Endothelial cell of umbilical vein (primary cell): ENCODE results near the gene ZP1. TPM values are rescaled to one million over a fixed set of nuclear protein-coding genes. Genes with fewer than 3 reads are reported as not detected.

Experiments
- BruUV-seq: library from RNA; stranded (reverse); fragments of 400-500 nt; replicated peaks from 2 replicates; lab custom pipeline; 2021; lab: Mats Ljungman, UMichigan
- CTCF ChIA-PET: fragments of 300-600, 350-600 bp; sonication (Branson Sonifier 250); formaldehyde crosslinking; loops from one replicate; lab custom pipeline; 2021; ENCODE audit warnings: antibody characterized with exemption, inconsistent platforms; lab: Charles Lee
- POLR2A ChIA-PET: fragments of 300-600, 350-600 bp; sonication (Branson Sonifier 250); formaldehyde crosslinking; loops from one replicate; lab custom pipeline; 2021; ENCODE audit warnings: antibody characterized with exemption, inconsistent platforms; lab: Charles Lee
- DNase-seq: peaks from one replicate; pipeline ENCODE4 v3.0.0-alpha.2; 2011; ENCODE audit warnings: low read depth, low spot score
- FAIRE-seq: peaks from 2 replicates; lab custom pipeline; 2011; peaks lifted over from hg19 to GRCh38; lab: Jason Lieb, UNC
- H2AFZ ChIP-seq: 2 replicates; pipeline ENCODE4 v1.6.0; 2012; ENCODE audit warnings: low read depth, low read length, control low read depth, inconsistent platforms
- H3K27ac ChIP-seq: 2 replicates; pipeline ENCODE4 v1.5.1; 2011; ENCODE audit warnings: low read depth, mild to moderate bottlenecking, control low read depth, low read length, moderate library complexity; ENCODE audit not compliant: insufficient read depth
- H3K27me3 ChIP-seq, 2 experiments: 2 replicates each; pipeline versions ENCODE4 v1.6.0 to v1.6.1; 2011; ENCODE audit warnings: low read length in 2 of 2, mixed read lengths in 1 of 2; ENCODE audit not compliant: control insufficient read depth in 2 of 2, insufficient read depth in 2 of 2
- H3K36me3 ChIP-seq, 2 experiments: 2 replicates in 1 of 2; 3 replicates in 1 of 2; pipeline ENCODE4 v1.5.1; 2011; ENCODE audit warnings: low read length in 2 of 2, mild to moderate bottlenecking in 1 of 2, moderate library complexity in 1 of 2; ENCODE audit not compliant: control insufficient read depth in 2 of 2, insufficient read depth in 2 of 2; ENCODE audit errors: extremely low read depth in 1 of 2
- H3K4me1 ChIP-seq: 3 replicates; pipeline ENCODE4 v1.5.1; 2011; ENCODE audit warnings: mild to moderate bottlenecking, low read length; ENCODE audit not compliant: control insufficient read depth, insufficient read depth; ENCODE audit errors: extremely low read depth
- H3K4me2 ChIP-seq: 2 replicates; pipeline ENCODE4 v1.6.1; 2011; ENCODE audit warnings: low read length, control low read depth, mixed read lengths; ENCODE audit not compliant: insufficient read depth
- H3K4me3 ChIP-seq, 3 experiments: fragments of 200-600 bp in 1 of 3; sonication (generic), shearing (Covaris generic) in 1 of 3; replicated peaks in 1 of 3; 2 replicates each; pipeline ENCODE4 v1.5.1; 2011 to 2016; ENCODE audit warnings: control low read depth in 3 of 3, low read length in 3 of 3, mild to moderate bottlenecking in 2 of 3, inconsistent platforms in 1 of 3, low read depth in 1 of 3, moderate library complexity in 1 of 3; ENCODE audit not compliant: insufficient read depth in 1 of 3
- H3K79me2 ChIP-seq: 2 replicates; pipeline ENCODE4 v1.6.0; 2012; ENCODE audit warnings: low read length, inconsistent platforms; ENCODE audit not compliant: control insufficient read depth, insufficient read depth
- H3K9ac ChIP-seq: replicated peaks from 2 replicates; pipeline ENCODE3; 2011; ENCODE audit warnings: low read length, control low read depth; ENCODE audit not compliant: insufficient read depth; ENCODE audit errors: extremely low read depth
- H3K9me1 ChIP-seq: replicated peaks from 3 replicates; pipeline ENCODE4 v1.6.0; 2011; ENCODE audit warnings: mild to moderate bottlenecking, low read length; ENCODE audit not compliant: control insufficient read depth, insufficient read depth; ENCODE audit errors: extremely low read depth
- H3K9me3 ChIP-seq: replicated peaks from 2 replicates; pipeline ENCODE4 v1.5.1; 2012; ENCODE audit warnings: low read length, inconsistent platforms; ENCODE audit not compliant: control insufficient read depth, insufficient read depth
- H4K20me1 ChIP-seq: replicated peaks from 2 replicates; pipeline ENCODE3; 2011; ENCODE audit warnings: mild to moderate bottlenecking, low read length; ENCODE audit not compliant: control insufficient read depth, insufficient read depth; ENCODE audit errors: extremely low read depth
- CTCF ChIP-seq, 2 donors: IDR thresholded peaks; 1 replicate in 1 of 2; 2 replicates in 1 of 2; pipeline ENCODE4 v1.5.1; 2011; ENCODE audit warnings: low read length in 2 of 2, mild to moderate bottlenecking in 2 of 2, moderate library complexity in 2 of 2, control low read depth in 1 of 2, inconsistent platforms in 1 of 2, low read depth in 1 of 2; ENCODE audit not compliant: insufficient read depth in 1 of 2; ENCODE audit errors: extremely low read depth in 1 of 2
- EZH2 ChIP-seq: IDR thresholded peaks from 2 replicates; pipeline ENCODE4 v1.6.1; 2012; ENCODE audit warnings: borderline replicate concordance, low read depth, mild to moderate bottlenecking, moderate library complexity, low read length, inconsistent platforms; ENCODE audit not compliant: severe bottlenecking
- FOS ChIP-seq: IDR thresholded peaks from 2 replicates; pipeline ENCODE4 v1.6.1; 2011; ENCODE audit warnings: mild to moderate bottlenecking, low read length, moderate library complexity, borderline replicate concordance; ENCODE audit not compliant: insufficient read depth
- MAX ChIP-seq: IDR thresholded peaks from 2 replicates; pipeline ENCODE4 v1.6.1; 2011; ENCODE audit not compliant: insufficient read depth, insufficient read length
- MYC ChIP-seq: IDR thresholded peaks from one replicate; pipeline ENCODE4 v1.6.1; 2011; ENCODE audit warnings: mild to moderate bottlenecking, low read depth, low read length
- POLR2A ChIP-seq: IDR thresholded peaks from 2 replicates; pipeline ENCODE4 v1.6.1; 2012; ENCODE audit warnings: low read depth, mild to moderate bottlenecking, control low read depth, low read length
- POLR2AphosphoS5 ChIP-seq: IDR thresholded peaks from 2 replicates; pipeline ENCODE4 v1.6.1; 2012; ENCODE audit warnings: low read depth, mild to moderate bottlenecking, control low read depth, low read length, moderate library complexity; ENCODE audit not compliant: insufficient read depth
- dilution Hi-C: fragments of 300-500 bp; cut with MboI; formaldehyde crosslinking; loops from one replicate; pipeline ENCODE4 v1.15.0; 2019; ENCODE audit warnings: low sequenced_read_pairs; ENCODE audit not compliant: extremely low pct_ligation_motif_present
- intact Hi-C: fragments of 100-400 bp; cut with micrococcal nuclease; formaldehyde crosslinking; loops from one replicate; pipeline ENCODE4 v1.10.0; 2022
- polyA plus RNA-seq, 4 experiments: library from polyadenylated mRNA; depleted of rRNA in 3 of 4; stranded (reverse) in 3 of 4; unstranded in 1 of 4; fragments of >200 nt; gene quantifications; 2 replicates each; pipeline versions ENCODE4 v1.2.1 to v1.2.3, GENCODE V29; 2011 to 2012; ENCODE audit warnings: missing spikeins in 1 of 4
- total RNA-seq: library from RNA; stranded (reverse); gene quantifications from 2 replicates; pipeline ENCODE4 v1.2.3, GENCODE V29; 2021

ZP1 gene
- total and polyA plus RNA-seq, 2 donors (not counting 3 experiments of a cell fraction or from before 2014, with no cell fraction given) = not detected

- no peaks in the 10 kb centered on the region for H3K27me3 ChIP-seq
- H4K20me1 ChIP-seq = no peaks in the 10 kb centered on the region
- FAIRE-seq = no peak
- DNase-seq = no peak
- H3K4me3 ChIP-seq = no peak overlapping the region
- intact Hi-C loops = loop anchor here (1.0 kb wide), 1 partner anchor 8 kb away; no protein-coding TSS in a partner anchor
- ChIA-PET POLR2A (interaction anchor here (0.9 kb wide), 1 partner anchor 10 kb away, joined by 5 read pairs; the partner anchor contains the start of gene TMEM109), CTCF (interaction anchor here (0.9 to 1.1 kb wide), 5 partner anchors 8 to 93 kb away, joined by 4 to 7 read pairs (median 4); partner anchors contain the start of gene TMEM109)
- no peaks in the 10 kb centered on the region for H3K9me3 ChIP-seq
- no peak overlapping the region for H3K9ac ChIP-seq
- no peak overlapping the region for H3K4me2 ChIP-seq
- H3K4me1 ChIP-seq = peaks cover 23% of the 10 kb centered on the region
- no peak overlapping the region for H2AFZ ChIP-seq
- BruUV-seq = no TSS peak
- no peaks in the 10 kb centered on the region for H3K9me1 ChIP-seq
- H3K27ac ChIP-seq = no peak overlapping the region
- dilution Hi-C loops = no loop called here
- H3K36me3 ChIP-seq = peaks cover 3 to 27% of the 10 kb centered on the region in 2 experiments
- H3K79me2 ChIP-seq = peaks cover 9% of the 10 kb centered on the region
- TF ChIP-seq MYC = no peak
Observed at GRCh38 chr11:60923800-60924109, 56.4 kb downstream of the ZP1 start.

GRCh38 chr11:60924110-60924905 lies 57.0 kb downstream of the ZP1 start, which contains the start of gene TMEM132A:
Gene TMEM132A, plus strand, starts transcription at chr11:60924460. Its CDS starts 174 bp downstream, at chr11:60924634.
- ChIA-PET POLR2A (interaction anchor here (0.9 kb wide), 1 partner anchor 10 kb away, joined by 5 read pairs; the partner anchor contains the start of gene TMEM109), CTCF (interaction anchor here (0.9 to 1.1 kb wide), 5 partner anchors 9 to 93 kb away, joined by 4 to 7 read pairs (median 4); partner anchors contain the start of gene TMEM109)
- Histone ChIP-seq H3K4me3 (peak within 1 kb of the TSS; percentile 39 to 80 (median 44)), H3K9me1 (no peaks in the 10 kb centered on the region), H3K36me3 (peaks cover 7 to 33% of the 10 kb centered on the region in 2 experiments), H2AFZ (peak within 1 kb of the TSS; percentile 33), H3K9me3 (no peaks in the 10 kb centered on the region), H3K4me1 (peaks cover 17% of the 10 kb centered on the region), H3K79me2 (peaks cover 5% of the 10 kb centered on the region), H4K20me1 (no peaks in the 10 kb centered on the region), H3K9ac (peak within 1 kb of the TSS; percentile 63), H3K27ac (no peak within 1 kb of the TSS), H3K4me2 (peak within 1 kb of the TSS; percentile 47), H3K27me3 (no peaks in the 10 kb centered on the region)
- TF ChIP-seq POLR2A (no peak), EZH2 (no peak), MAX (peak; percentile 54), POLR2AphosphoS5 (peak; percentile 51), CTCF (IDR thresholded peaks at IDR 0.05; ENCODE audit: extremely low read depth in 1 of 2, insufficient read depth in 1 of 2, low read depth in 1 of 2, low read length in 2 of 2) (peak in 1 of 2 donors; percentile 4), MYC (peak; percentile 76), FOS (no peak)
- intact Hi-C loops = loop anchor here (1.0 kb wide), 1 partner anchor 9 kb away; no protein-coding TSS in a partner anchor
- DNase-seq = peak; percentile 61
- BruUV-seq = no TSS peak
- dilution Hi-C loops = no loop called here
- FAIRE-seq = peak; percentile 76
